K562 (cell line): ENCODE data around the gene PDE4D.

Experiments
- CHD4 ChIP-seq: fragments of 200-600 bp; sonication (generic); IDR thresholded peaks from 3 replicates; pipeline ENCODE4 v1.6.1; 2012; ENCODE audit warnings: low read depth, mild to moderate bottlenecking, mixed read lengths, low read length, inconsistent platforms; ENCODE audit not compliant: insufficient read depth, insufficient replicate concordance, poor library complexity, severe bottlenecking
- ZNF717 ChIP-seq: fragments of 250-450 bp; sonication (Bioruptor Pico); IDR thresholded peaks from 2 replicates; pipeline ENCODE4 v1.5.0; 2021
- TF ChIP-seq, protein P1 (sequence below), 3 experiments: IDR thresholded peaks in 2 of 3; conservative IDR thresholded peaks in 1 of 3; 2 replicates each; pipeline ENCODE4 v1.5.1; 2011 to 2012; ENCODE audit warnings: low read length in 3 of 3, mild to moderate bottlenecking in 3 of 3, control low read depth in 2 of 3, improper control_type of control experiment in 1 of 3, inconsistent platforms in 1 of 3, low read depth in 1 of 3, mixed read lengths in 1 of 3, moderate library complexity in 1 of 3; ENCODE audit not compliant: insufficient read depth in 2 of 3

- TF ChIP-seq ZNF717 (CRISPR knock-in tag) (no peak), CHD4 (no peak)
- TF ChIP-seq, protein P1, sequence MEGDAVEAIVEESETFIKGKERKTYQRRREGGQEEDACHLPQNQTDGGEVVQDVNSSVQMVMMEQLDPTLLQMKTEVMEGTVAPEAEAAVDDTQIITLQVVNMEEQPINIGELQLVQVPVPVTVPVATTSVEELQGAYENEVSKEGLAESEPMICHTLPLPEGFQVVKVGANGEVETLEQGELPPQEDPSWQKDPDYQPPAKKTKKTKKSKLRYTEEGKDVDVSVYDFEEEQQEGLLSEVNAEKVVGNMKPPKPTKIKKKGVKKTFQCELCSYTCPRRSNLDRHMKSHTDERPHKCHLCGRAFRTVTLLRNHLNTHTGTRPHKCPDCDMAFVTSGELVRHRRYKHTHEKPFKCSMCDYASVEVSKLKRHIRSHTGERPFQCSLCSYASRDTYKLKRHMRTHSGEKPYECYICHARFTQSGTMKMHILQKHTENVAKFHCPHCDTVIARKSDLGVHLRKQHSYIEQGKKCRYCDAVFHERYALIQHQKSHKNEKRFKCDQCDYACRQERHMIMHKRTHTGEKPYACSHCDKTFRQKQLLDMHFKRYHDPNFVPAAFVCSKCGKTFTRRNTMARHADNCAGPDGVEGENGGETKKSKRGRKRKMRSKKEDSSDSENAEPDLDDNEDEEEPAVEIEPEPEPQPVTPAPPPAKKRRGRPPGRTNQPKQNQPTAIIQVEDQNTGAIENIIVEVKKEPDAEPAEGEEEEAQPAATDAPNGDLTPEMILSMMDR (IDR thresholded peaks at IDR 0.05 in 2 of 3, conservative IDR thresholded peaks at IDR 0.05 in 1 of 3; ENCODE audit: insufficient read depth in 2 of 3, low read depth in 1 of 3, low read length in 3 of 3) = no peak
Observed at GRCh38 chr5:58958701-58959100, 934.8 kb downstream of the PDE4D start.
